Prostate gland (tissue), 2 donors: ENCODE measurements around the gene SAFB. TPM values are rescaled to one million over a fixed set of nuclear protein-coding genes. Genes with fewer than 3 reads are reported as not detected.

Experiments used
- DNase-seq: peaks from one replicate; pipeline ENCODE4 v3.0.0-alpha.2; 2019; ENCODE audit warnings: low spot score
- H3K27ac ChIP-seq, 2 donors: fragments of 200-600 bp; sonication (generic); 2 replicates each; pipeline ENCODE4 v1.5.1; 2017 to 2019
- H3K27me3 ChIP-seq: fragments of 200-600 bp; sonication (generic); replicated peaks from 2 replicates; pipeline ENCODE4 v1.5.1; 2019; ENCODE audit not compliant: insufficient read depth
- H3K36me3 ChIP-seq, 2 donors: fragments of 200-600 bp; sonication (generic); 1 replicate in 1 of 2; 2 replicates in 1 of 2; pipeline versions ENCODE4 v1.5.1 to v1.8.1; 2017 to 2019
- H3K4me1 ChIP-seq: fragments of 200-600 bp; sonication (generic); replicated peaks from 2 replicates; pipeline ENCODE4 v1.5.1; 2019
- H3K4me3 ChIP-seq, 2 donors: fragments of 200-600 bp; sonication (generic); 2 replicates each; pipeline ENCODE4 v1.5.1; 2017 to 2019
- H3K9me3 ChIP-seq: fragments of 200-600 bp; sonication (generic); 2 replicates; pipeline ENCODE4 v1.5.1; 2017
- POLR2A ChIP-seq: fragments of 450-650 bp; IDR thresholded peaks from one replicate; pipeline ENCODE4 v1.6.1; 2016; ENCODE audit warnings: antibody characterized with exemption, mild to moderate bottlenecking
- POLR2AphosphoS5 ChIP-seq: sonication (generic); formaldehyde crosslinking; IDR thresholded peaks from one replicate; pipeline ENCODE4 v1.6.1; 2017; ENCODE audit warnings: antibody characterized with exemption
- WGBS: methylation state at CpG from one replicate; pipeline ENCODE4 v1.1.5; 2018; 5-methylcytosine and 5-hydroxymethylcytosine counted together
- intact Hi-C: fragments of 100-400 bp; cut with DNase I; formaldehyde crosslinking; loops from one replicate; pipeline ENCODE4 v1.14.2; 2022
- total RNA-seq, 2 donors: library from RNA; depleted of rRNA; stranded (reverse); fragments of >200 nt; gene quantifications; one replicate each; pipeline ENCODE4 v1.1.0, GENCODE V29; 2016
- TF ChIP-seq, protein P1 (sequence below), 4 experiments: fragments of 200-600 bp in 2 of 4; fragments of 450-650 bp in 2 of 4; sonication (generic) in 2 of 4; IDR thresholded peaks; 1 replicate in 3 of 4; 2 replicates in 1 of 4; pipeline ENCODE4 v1.5.1; 2016 to 2019; ENCODE audit warnings: antibody characterized with exemption in 4 of 4, mild to moderate bottlenecking in 2 of 4, moderate library complexity in 2 of 4

Gene SAFB
- total RNA-seq, 2 donors from 2014 or later = 63.6 to 182 TPM

GRCh38 chr19:5628919-5629481, 6.1 kb downstream of the SAFB start:
- TF ChIP-seq, protein P1, sequence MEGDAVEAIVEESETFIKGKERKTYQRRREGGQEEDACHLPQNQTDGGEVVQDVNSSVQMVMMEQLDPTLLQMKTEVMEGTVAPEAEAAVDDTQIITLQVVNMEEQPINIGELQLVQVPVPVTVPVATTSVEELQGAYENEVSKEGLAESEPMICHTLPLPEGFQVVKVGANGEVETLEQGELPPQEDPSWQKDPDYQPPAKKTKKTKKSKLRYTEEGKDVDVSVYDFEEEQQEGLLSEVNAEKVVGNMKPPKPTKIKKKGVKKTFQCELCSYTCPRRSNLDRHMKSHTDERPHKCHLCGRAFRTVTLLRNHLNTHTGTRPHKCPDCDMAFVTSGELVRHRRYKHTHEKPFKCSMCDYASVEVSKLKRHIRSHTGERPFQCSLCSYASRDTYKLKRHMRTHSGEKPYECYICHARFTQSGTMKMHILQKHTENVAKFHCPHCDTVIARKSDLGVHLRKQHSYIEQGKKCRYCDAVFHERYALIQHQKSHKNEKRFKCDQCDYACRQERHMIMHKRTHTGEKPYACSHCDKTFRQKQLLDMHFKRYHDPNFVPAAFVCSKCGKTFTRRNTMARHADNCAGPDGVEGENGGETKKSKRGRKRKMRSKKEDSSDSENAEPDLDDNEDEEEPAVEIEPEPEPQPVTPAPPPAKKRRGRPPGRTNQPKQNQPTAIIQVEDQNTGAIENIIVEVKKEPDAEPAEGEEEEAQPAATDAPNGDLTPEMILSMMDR (IDR thresholded peaks at IDR 0.05) = no peak
- no peak for TF ChIP-seq POLR2A
- no peak for TF ChIP-seq POLR2AphosphoS5
- WGBS = 84% methylated on average over 9 of the region's 9 CpGs
- Histone ChIP-seq H3K4me1 (peaks cover 20% of the 10 kb centered on the region), H3K4me3 (no peak overlapping the region), H3K36me3 (peaks cover 0 to 5% of the 10 kb centered on the region in 2 donors), H3K27me3 (no peaks in the 10 kb centered on the region), H3K27ac (peak overlapping the region in 1 of 2 donors; percentile 18), H3K9me3 (no peaks in the 10 kb centered on the region)
- no peak for DNase-seq
- intact Hi-C loops = no loop called here

GRCh38 chr19:5631567-5632240, 8.8 kb downstream of the SAFB start:
- Histone ChIP-seq H3K27ac (peak overlapping the region in 1 of 2 donors; percentile 49), H3K27me3 (no peaks in the 10 kb centered on the region), H3K9me3 (no peaks in the 10 kb centered on the region), H3K4me1 (peaks cover 16% of the 10 kb centered on the region), H3K36me3 (peaks cover 0 to 3% of the 10 kb centered on the region in 2 donors), H3K4me3 (no peak overlapping the region)
- DNase-seq = no peak
- TF ChIP-seq POLR2AphosphoS5 (peak; percentile 44), POLR2A (no peak)
- intact Hi-C loops = no loop called here
- 50% methylated on average over 9 of the region's 9 CpGs for WGBS

DNA sequence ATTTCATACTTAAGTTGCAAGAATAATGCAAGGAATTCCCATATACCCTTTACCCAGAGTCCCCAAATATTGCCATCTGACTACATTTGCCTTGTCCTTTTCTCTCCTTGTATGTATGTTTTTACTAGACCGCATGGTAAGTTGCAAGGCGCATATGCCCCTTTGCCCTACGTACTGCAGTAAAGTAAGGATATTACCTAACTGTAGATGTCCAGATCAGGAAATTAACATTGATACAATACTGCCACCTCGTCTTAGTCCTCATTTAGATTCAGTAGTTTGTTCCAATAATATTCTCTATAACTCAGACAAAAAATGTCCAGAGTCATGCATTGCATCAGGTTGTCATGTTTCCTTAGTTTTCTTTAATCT, 9.3 kb downstream of the SAFB start:
- Histone ChIP-seq H3K9me3 (no peaks in the 10 kb centered on the region), H3K27ac (peak overlapping the region in 1 of 2 donors; percentile 49), H3K36me3 (no peaks in the 10 kb centered on the region), H3K4me3 (no peak overlapping the region), H3K4me1 (peaks cover 16% of the 10 kb centered on the region), H3K27me3 (no peaks in the 10 kb centered on the region)
- no peak for TF ChIP-seq POLR2AphosphoS5
- TF ChIP-seq POLR2A = no peak
- TF ChIP-seq, protein P1 (IDR thresholded peaks at IDR 0.05) = no peak
- DNase-seq = no peak
- intact Hi-C loops = no loop called here
- 51% methylated on average over 4 of the region's 4 CpGs for WGBS

DNA sequence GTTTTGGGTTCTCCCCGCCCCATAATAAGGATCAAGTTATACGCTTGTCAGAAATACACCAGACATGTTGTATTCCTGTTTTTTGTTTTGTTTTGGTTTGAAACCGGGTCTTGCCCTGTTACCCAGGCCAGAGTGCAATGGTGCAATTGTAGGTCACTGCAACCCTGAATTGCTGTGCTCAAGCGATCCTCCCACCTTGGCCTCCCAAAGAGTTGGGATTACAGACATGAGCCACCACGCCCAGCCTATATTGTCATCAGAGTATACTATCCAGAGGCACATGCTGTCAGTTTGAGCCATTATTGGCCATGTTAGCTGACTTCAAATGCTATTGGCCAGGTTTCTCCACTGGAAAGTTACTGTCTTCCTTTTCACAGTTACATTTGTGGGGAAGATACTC, 9.8 kb downstream of the SAFB start:
- Histone ChIP-seq H3K4me1 (peaks cover 16% of the 10 kb centered on the region), H3K27ac (peak overlapping the region in 1 of 2 donors; percentile 49)
- WGBS = 83% methylated on average over 5 of the region's 5 CpGs

DNA sequence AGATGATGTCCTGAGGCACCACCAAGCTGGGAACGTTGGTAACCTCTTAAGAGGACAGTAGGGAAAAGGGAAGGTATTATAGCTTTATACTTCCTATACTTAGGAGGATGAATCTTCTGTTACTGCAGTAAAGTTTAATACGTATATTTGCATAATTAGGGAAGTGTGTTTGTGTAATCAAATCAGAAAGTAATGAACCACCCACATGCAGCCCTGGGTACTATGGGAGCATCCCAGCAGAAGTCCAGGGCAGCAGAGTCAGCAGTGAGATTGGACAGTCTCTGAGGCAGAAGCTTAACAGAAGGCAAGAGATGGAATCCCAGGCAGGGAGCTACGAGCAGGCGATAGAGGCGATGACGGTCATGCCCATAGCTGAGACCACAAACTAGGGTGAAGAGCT, 12.5 kb downstream of the SAFB start:
- 88% methylated on average over 6 of the region's 6 CpGs for WGBS
- no peak overlapping the region for H3K27ac ChIP-seq

More for the DNA sequence above, 9.8 kb downstream of the SAFB start:
- TF ChIP-seq, protein P1 (IDR thresholded peaks at IDR 0.05) = no peak
- no peak for TF ChIP-seq POLR2A
- TF ChIP-seq POLR2AphosphoS5 = no peak
- Histone ChIP-seq H3K9me3 (no peaks in the 10 kb centered on the region), H3K4me3 (no peak overlapping the region), H3K36me3 (no peaks in the 10 kb centered on the region), H3K27me3 (no peaks in the 10 kb centered on the region)
- no peak for DNase-seq
- intact Hi-C loops = no loop called here

More for the DNA sequence above, 12.5 kb downstream of the SAFB start:
- H3K9me3 ChIP-seq = no peaks in the 10 kb centered on the region
- TF ChIP-seq POLR2A (no peak), POLR2AphosphoS5 (no peak)
- TF ChIP-seq, protein P1 (IDR thresholded peaks at IDR 0.05) = no peak
- no peaks in the 10 kb centered on the region for H3K36me3 ChIP-seq
- intact Hi-C loops = no loop called here
- H3K4me3 ChIP-seq = no peak overlapping the region
- DNase-seq = no peak
- H3K4me1 ChIP-seq = peaks cover 8% of the 10 kb centered on the region
- no peaks in the 10 kb centered on the region for H3K27me3 ChIP-seq
